Bone marrow (tissue), 2 donors: Measurements from ENCODE around the gene CRTC1.
A peak's percentile ranks its signal among the peaks of the same experiment; 100 is the strongest.
"Not testable (repeated sequence)": the region's sequence is repeated elsewhere in the genome, so short reads cannot be mapped to it uniquely, and the experiment has no call there.

Source experiments
- DNase-seq, 2 donors: peaks; one replicate each; lab custom pipeline; 2025; lab: John Stamatoyannopoulos, UW

Gene CRTC1

DNA sequence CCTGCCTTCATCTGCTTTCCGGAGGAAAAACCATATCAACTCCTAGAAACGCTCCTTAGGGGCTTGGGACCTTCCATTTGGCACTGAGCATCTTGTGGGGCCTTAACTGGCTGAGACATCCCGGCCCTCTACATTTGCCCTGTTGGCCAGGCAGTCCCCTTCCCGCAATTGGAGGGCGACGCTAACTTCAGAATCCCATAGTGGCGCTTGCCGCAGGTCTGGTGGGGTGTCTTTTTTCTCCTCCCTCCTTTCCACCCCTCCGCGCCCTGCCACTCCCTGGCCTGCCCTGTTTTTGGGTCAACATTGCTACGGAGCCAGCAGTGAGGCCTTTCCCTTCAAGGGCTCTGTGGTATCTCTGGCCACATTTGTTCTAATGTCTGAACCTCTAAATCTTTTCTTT lies 13.6 kb upstream of the CRTC1 start:
- DNase-seq, result no peak

DNA sequence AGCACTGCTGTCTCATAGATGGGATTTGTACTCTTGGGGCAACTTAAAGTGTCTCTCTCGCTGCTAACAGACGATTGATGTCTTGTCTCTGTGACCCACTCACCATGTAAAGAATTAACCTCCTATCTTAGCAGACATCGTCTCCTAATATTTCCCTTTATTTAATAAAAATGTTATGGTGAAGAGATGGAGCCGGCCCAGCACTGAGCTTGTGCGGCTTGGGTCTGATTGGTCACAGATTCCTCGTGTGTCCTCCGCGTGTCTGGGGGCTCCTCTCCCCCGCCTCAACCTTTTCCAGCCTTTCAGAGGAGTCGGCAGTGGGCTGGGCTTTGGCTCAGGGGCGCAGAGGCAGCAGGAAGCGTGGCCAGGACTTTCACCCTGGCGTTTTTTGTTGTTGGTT lies 13.2 kb upstream of the CRTC1 start:
- no peak for DNase-seq

DNA sequence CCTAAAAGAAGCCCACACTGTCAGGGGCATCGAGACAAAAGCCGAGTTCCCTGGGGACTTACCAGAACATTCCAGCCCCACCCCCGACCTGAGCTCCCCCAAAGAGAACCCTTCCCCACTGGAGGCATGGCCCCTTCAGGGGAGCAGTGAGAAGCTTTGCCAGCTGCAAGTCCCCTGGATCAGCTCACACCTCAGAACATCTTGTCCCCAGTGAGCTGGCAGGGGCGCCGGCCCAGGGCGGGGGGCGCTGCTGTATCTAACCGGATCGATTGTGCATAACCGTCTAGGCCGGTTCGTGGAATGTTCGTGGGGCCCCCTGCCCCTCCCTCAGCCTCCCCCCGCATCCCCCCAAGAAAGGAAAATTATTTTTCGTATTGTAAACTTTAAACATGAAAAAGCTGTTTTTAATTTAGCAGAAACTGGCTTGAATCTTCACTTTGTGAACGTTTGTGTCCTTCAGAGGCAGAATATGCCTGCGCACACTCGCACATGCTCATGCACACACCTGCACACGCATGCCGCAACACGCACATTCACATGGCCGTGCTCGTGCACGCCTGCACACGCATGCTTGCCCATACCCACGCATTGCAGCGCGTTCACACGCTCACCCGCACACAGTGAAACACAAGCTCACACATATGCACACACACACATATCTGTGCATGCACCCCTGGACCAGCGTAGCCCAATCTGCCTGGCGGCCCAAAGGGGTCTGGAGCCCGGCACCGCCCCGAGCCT lies 12.0 kb upstream of the CRTC1 start:
- no peak for DNase-seq

DNA sequence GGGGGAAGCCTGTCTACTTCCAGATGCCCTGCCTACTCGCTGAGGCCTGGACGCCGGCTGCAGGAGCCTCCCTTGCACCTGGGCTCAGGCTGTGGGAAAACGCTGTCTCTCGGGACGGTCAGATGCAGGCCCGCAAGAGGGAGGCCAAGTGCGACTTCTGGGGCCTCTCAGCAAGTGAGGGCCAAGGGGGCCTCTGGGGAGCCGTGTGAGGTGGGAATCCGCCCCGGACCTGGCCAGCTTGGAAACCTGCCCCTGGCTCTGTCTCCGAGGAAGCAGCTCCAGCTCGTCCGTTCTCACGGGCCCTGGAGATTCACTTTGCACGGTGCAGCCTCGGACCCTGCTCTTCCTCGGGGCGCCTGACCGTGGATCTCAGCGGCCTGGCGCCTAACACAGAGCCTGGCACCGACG lies 11.4 kb upstream of the CRTC1 start:
- no peak for DNase-seq

DNA sequence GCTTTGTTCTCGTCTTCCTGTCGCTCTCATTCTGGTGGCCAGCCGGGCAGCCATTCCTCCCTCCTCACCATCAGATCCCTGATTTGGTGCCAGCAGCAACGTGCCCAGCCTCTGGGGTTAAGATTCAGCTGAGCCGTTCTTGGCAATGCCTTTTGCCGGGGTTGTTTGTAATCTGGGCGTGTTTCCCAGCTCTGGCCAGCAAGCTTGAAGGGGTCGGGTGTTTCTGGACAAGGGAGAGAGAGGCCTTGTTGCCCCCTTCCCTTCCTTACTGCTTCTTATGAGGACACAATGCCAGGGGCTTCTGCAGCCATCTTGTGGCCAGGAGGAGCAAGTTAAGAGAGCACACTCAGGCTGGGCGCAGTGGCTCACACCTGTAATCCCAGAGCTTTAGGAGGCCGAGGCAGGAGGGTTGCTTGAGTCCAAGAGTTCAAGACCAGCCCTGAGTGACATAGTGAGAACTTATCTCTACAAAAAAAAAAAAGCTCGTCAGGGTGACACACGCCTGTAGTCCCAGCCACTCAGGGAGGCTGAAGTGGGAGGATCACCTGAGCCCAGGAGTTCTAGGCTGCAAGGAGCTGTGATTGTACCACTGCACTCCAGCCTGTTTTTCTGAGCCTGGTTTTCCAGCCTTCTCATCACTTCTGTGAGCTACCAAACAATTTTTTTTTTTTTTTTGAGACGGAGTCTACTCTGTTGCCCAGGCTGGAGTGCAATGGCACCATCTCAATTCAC lies 10.7 kb upstream of the CRTC1 start:
- DNase-seq, result peak in 1 of 2 donors; percentile 2

DNA sequence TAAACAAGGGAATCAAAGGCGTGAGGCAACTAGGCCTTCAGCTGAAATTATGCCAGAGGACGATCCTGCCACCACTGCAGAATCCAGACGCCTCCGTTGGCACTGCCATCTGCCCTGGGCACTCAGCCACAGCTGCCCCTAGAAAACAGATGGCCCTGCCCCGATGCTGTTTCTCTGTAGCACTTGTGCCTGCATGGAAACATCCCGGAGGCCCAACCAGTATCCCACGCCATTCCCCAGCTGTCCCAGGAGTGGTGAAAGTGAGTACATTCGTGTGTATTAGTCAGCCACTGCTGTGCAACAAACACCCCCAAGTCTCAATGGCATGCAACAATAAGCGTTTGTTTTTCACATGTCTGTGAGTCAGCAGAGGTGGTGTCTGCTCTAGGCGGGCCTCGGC lies 8.9 kb upstream of the CRTC1 start:
- no peak for DNase-seq

DNA sequence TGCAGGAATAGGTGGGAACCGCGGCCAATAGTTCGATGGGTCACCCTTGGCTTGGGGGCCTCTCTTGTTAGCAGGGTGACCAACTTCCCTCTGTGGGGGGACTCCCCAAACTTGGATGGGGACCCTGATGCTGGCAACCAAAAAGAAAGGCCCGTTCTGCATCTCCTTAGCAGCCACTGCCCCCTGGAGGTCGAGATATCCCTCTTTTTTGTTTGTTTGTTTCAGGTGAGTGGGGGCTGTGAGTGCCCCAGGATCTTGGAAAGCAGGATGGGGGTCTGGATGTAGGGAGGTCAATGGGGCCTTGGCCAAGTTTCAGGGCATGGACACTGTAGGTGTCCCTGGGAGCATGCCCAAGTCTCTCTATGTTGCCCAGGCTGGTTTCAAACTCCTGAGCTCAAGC lies 7.7 kb upstream of the CRTC1 start:
- no peak for DNase-seq

DNA sequence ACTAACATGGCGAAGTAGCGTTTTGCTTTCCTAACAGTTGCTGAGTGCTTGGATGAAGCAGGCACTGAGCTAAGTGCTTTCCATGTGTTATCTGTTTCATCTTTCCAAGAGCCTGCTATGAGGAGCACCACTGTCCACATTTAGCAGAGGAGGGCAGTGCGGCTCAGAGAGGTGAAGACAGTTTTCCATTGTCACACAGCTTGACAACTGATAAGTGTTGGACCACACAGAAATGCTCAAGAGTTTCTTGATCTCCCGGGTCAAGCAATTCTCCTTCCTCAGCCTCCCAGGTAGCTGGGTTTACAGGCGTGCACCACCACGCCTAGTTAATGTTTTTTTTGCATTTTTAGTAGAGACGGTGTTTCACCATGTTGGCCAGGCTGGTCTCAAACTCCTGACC lies 6.8 kb upstream of the CRTC1 start:
- no peak for DNase-seq

DNA sequence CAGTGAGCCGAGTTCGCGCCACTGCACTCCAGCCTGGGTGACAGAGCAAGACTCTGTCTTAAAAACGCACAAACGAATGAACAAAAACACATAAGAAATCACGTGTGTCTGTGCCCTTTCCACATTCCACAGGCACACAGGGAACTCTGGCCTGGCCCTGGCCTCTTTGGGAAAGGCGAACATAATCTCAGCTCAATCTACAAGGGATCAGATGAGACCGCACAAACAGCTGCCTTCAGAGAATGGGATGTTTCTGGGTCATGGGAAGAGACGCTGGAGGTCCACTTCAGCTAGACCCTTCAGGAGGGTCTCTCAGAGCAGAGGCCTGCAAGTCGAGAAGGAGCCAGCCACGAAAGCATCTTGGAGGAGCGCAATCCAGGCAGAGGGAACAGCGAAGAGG lies 6.3 kb upstream of the CRTC1 start:
- DNase-seq, result no peak

DNA sequence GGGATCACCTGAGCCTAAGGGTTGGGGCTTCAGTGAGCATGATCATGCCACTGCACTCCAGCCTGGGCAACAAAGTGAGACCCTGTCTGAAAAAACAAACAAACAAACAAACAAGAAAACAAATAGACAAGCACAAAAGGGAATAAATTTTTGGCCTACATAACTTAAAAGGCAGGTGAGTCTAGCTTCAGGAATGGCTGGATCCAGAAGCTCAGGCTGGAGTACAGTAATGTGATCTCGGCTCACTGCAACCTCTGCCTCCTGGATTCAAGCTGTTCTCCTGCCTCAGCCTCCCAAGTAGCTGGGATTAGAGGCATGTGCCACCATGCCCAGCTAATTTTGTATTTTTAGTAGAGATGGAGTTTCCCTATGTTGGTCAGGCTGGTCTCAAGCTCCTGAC lies 3.3 kb upstream of the CRTC1 start:
- DNase-seq, result not testable (repeated sequence)

DNA sequence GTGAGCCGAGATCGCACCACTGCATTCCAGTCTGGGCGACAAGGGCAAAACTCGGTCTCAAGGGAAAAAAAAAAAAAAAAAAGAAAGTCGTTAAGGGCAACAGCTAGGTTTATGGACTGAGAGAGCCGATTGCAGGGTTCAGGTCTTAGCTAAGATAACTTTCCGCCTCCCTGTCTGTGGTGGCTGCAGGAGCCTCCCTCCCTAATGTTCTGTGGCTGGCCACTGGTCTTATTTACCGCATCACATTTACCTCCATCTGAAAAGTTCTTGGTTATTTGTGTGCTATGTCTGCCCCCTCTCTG lies 722 bp upstream of the CRTC1 start:
- DNase-seq, result no peak

DNA sequence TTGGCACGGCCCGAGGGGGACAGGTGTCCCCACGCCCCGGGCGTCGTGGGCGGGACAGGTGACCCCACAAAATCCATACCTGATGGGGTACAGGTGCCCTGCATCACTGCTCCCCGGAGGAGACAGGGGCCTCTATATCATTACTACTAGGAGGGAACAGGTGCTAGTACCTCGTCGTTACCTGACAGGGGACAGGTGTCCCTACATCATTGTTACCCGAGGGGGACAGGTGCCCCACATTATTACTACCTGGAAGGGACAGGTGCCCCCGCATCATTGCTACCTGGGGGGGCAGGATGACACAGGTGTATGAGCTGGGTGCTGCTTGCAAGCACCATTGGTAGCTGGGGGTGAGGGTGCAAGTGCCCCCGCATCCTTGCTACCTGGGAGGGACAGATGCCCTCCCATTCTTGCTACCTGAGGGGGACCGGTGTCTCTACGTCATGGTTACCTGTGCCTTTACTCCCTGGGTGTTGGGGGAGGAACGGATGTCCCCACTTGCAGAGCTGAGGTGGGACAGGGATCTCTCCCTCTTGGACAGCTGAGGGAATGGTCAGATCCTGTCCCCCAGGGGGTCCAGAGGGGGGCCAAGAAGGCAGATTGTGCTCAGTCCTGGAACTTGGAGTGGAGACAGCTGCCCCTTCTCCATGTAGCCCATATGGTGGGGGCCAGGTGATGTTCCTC lies 620 bp downstream of the CRTC1 start:
- DNase-seq, result no peak

DNA sequence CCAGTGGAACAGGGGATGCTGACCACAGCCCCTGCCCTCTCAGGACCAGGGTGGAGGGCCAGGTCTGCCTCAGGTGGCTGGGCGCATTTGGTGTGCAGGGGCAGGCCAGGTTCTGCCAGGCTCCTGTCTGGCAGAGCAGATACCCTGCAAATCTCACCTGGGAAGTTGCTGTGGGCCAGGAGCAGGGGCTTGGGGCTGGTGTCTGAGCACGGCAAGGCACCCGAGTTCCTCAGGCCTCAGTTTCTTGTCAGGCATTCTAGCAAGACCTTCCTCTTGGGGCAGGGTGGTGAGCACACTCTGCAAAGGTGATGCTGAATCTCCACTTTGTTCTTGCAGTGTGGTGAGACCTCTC lies 1.1 kb downstream of the CRTC1 start:
- DNase-seq, result no peak

DNA sequence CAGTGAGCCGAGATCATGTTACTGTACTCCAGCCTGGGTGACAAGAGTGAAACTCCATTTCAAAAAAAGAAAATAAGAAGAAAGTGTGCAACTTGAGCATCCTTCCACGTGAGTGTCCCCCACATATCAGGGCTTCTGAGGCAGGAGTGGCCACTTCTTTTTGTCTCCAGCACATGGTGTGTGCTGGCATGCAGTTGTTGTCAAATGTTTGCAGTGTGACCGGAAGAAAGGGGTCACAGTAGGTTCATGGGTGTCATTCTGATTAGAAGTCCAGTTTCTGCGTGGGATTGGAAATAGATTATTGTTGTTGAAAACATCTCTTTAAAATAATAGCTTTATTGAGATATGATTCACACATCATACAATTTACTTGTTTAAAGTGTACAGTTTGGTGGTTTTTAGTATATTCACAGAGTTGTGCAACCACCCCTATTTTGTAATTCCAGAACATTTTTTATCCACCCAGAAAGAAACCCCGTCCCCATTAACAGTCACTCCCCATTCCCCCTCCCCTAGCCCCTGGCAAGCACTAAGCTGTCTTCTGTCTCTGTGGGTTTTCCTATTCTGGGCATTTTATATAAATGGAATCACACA lies 2.2 kb downstream of the CRTC1 start:
- no peak for DNase-seq

DNA sequence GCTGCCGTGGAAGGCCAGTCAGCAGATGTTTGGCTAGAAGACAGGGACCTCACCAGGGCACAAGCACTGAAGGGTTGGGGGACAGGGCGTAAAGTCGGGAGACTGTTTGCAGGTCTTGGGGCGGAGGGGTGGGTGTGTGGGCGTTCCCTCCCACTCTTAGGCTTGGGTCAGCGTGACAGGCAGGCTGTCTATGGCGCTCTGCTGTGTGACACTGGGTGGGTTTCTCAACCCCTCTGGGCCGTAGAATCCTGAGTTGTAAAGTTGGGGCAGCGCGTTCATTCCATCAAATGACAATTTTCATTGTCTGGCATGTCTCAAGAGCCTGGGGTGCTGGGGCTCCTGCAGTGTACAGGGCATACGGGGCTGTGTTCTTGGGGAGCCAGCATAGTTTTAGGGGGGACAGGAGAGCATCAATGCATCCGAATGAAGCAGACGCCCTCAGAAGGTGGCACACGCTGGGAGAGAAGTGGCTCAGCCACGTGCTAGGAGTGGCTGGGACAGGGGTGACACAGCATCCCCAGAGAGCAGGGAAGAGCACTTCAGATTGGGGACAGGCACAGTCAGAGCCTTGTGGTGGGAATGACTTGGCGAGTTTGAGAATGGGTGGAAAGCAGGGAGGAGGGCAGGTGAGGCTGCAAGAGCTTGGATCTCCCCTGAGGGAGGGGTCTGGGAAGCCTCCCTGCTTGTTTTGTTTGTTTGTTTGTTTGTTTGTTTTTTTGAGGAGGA lies 4.4 kb downstream of the CRTC1 start:
- no peak for DNase-seq

DNA sequence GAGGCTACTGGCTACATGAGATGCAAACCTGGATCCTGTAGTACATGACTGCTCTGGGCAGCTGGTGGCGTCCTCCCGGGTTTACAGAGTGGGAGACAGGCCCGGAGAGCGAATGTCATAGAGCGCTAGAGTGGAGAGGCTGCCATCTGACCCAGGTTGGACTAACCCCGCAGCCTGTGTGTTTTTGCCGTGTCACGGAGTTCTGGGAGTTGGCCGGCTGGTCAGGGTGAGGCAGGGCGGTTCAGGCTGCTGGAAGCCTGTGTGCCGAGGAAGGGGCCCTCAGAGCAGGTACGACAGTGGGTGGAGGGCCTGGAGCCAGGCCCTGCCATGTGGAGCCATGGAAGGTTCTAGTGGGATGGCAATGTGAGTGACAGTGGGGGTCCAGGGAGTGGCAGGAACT lies 12.5 kb downstream of the CRTC1 start:
- DNase-seq, result no peak

DNA sequence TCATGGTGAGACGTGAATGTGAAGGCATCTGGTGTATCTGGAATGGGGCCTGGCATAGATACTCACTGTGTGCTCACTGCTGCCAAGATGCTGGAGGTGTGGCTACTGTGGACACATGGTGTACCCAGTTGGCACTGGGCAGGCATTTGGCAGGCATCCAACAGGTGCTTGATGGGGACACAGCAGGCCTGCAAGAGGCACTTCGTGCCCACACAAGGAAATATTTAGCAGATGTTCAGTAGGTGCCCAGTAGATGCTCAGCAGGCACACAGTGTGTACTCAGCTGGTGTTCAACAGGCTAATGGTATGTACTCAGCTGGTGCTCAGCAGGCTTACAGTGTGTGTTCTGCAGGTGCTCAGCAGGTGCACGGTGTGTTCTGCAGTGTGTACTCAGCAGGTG lies 14.2 kb downstream of the CRTC1 start:
- no peak for DNase-seq

DNA sequence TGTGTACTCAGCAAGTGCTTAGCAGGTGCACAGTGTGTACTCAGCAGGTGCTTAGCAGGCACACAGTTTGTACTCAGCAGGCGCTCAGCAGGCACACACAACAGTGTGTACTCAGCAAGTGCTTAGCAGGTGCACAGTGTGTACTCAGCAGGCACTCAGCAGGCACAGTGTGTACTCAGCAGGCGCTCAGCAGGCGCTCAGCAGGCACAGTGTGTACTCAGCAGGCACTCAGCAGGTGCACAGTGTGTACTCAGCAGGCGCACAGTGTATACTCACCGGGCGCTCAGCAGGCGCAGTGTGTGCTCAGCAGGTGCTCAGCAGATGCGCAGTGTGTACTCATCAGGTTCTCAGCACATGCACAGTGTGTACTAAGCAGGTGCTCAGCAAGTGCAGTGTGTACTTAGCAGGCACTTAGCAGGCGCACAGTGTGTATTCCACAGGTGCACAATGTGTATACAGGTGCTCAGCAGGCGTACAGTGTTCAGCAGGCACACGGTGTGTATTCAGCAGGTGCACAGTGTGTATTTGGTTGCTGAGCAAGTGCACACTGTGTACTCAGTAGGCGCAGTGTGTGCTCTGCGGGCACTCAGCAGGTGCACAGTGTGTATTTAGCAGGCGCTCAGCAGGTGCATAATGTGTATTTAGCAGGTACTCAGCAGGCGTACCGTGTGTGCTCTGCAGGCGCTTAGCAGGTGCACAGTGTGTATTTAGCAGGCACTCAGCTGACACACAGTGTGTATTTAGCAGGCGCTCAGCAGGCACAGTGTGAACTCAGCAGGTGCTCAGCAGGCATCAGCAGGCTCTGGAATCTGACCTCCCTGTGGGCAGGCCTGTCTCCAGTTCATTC lies 15.1 kb downstream of the CRTC1 start:
- DNase-seq, result no peak

DNA sequence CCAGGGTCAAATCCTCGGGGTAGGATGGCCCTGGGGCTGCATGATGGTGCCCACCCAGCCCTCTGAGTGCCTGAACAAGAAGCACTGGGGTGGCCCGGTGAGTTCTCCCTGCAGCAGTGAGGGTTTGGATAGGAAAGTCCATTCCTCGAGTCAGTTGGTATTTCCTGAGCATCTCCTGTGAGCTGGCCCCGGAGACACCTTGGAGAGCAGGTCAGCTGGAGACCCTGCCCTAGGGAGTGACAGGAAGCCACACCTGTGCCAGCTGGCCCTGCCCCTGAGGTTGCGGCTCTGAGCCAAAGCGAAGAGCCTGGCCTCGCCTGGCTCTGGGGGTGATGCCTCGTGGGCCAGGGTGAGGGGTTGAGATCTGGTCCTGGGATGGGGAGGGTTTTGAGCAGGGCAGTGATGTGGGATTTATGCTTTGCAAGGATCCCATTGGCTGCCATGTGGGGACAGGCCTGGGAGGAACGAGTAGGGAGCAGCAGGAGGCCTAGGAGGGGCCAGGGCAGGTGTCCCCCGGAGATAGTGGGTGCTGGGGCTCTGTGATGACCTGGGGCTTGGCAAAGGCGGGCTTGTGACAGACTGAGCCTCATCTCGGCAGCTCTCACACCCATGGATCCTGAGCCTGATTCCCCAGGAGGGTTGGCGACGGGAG lies 16.0 kb downstream of the CRTC1 start:
- DNase-seq, result no peak

DNA sequence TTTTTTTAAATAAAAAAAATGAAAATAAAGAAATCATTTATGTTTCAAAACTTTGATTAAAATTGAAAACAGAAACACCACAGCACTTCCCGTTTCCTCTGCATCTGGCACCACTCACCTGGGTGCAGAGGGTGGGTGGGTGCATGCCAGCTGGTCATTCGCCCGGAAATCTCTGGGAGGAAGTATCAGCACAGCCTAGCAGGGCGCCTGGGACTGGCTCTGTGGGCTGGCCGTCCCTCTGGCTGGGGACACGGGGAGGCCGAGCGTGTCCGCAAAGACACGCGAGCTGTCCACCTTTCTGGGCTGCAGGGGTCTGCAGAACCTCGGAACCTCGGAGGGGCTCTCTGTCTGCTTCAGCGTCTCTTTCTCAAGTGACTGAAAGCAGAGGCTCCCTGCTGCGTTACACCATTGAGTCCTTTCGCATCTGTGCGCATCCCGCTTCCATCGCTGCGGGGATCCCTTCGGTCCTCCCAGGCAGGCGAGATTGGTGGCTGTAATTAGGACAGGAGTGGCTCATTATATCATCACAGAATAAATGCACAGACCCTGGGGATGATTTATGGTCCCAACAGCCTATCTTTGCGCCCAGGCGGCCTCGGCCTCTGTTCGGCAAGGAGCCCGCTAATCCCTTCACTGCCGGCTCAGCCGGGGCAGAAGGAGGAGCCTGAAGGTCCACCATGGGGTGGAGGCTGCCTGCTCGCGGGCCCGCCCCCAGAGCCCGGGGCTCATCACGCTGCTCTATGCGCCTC lies 17.2 kb downstream of the CRTC1 start:
- DNase-seq, result peak; percentile 9 to 15
